T1000 (cell line): Measurements from ENCODE around the gene SHROOM4.

Experiments used
- DNase-seq: peaks from one replicate; lab custom pipeline; 2025; ENCODE audit warnings: mixed read lengths; lab: John Stamatoyannopoulos, UW

SHROOM4 gene

DNA sequence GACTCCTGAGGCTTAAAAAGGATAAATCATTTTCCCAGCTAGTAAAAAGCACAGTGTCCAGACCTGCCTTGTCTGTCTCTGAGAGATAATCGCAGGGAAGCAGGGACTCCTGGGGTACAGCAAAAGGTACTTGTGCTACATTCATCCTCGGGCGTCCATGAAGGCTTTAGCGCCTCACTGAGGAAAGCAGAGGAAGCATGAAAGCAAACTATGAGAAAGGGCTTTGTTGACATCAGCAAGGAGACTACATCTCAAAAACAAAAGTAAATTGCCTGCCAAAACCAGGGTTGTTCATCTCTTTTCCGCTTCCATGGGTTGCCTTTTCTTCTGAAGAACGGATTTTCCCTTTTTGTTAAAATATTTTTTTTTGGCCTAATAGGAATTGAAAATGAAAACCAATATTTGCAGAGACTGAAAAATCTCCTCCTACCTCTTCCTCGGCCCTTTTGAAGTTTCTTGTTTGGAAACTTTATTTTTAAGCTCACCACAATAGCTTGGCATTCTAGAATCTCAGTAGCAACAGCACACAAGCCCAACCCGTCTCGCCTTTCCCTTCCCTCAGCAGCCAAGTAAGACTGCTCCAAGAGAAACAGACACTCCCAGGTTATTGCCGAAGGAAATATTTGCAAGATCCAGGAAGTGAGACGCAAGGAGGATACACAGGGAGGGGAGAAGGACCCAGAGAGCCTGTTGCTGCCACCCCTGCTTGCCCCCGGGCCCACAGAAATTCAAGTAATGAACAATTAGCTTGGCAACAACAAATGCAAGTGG is 195.0 kb downstream of the SHROOM4 start:
- no peak for DNase-seq

GRCh38 chrX:50617183-50617582 is 196.8 kb downstream of the SHROOM4 start:
- no peak for DNase-seq

DNA sequence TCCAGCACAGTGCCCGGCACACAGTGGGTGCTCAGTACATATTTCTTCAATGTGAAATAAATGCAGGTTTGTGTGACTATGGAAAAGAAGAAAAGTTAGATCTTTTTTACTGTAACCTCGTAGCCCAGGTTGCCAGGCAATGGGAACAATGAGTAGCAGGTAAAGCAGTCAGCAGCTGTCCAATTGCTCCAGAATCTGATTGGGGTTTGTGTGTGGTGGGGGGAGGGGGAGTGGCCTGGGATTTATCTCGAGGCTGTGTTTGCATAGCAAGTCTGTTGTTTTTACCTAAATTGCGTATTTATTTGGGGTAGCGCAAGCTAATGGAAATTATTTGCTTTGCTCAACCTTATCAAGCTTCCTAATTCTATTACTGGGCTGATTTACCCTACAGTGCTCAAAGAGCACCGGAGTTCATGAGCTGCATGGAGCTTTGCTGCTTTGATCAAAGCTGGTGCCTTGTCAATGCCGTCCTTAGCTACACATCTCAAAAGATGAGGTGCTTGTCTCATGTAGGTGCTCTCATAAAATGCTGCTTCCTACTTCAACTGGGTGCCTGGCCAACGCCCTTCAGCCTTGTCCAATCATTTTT is 198.3 kb downstream of the SHROOM4 start:
- DNase-seq = no peak

DNA sequence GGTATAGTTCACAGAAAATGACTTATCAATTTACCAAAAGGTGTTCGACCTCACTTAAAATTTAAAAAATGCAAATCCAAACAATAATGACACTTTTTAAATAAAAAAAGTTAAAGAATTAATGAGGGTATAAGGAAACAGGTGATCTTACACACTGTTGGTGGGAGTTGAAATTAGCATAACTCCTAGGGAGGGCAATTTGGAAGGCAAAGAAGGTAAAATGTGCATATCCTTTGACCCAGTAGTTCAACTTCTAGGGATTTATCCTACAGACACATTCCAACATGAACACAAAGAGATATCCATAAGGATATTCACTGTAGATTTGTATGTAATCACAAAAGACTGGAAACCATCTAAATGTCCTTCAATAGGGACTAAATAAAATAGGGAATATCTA is 199.5 kb downstream of the SHROOM4 start:
- DNase-seq = no peak

- no peak for DNase-seq
Observed at GRCh38 chrX:50613846-50614245, 200.1 kb downstream of the SHROOM4 start.

DNA sequence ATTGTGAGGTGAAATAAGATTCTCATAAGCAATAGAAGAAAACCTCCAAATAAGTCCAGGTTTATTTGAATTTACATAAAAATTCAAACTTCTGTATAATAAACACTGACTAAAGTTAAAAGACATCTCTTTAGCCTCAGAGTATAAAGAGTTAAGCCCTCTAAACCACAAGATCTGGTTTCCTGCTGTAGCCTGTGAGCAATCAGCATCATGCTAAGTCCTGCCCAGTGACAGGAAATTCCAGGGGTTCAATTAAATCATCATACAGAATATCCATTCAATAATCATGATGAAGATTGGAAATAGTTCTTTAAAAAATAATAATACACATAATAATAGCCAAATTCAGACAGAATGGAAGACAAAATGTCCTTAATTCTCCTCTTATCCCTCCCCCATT is 204.2 kb downstream of the SHROOM4 start:
- DNase-seq = no peak

GRCh38 chrX:50606300-50606950 is 207.6 kb downstream of the SHROOM4 start:
- DNase-seq = no peak

DNA sequence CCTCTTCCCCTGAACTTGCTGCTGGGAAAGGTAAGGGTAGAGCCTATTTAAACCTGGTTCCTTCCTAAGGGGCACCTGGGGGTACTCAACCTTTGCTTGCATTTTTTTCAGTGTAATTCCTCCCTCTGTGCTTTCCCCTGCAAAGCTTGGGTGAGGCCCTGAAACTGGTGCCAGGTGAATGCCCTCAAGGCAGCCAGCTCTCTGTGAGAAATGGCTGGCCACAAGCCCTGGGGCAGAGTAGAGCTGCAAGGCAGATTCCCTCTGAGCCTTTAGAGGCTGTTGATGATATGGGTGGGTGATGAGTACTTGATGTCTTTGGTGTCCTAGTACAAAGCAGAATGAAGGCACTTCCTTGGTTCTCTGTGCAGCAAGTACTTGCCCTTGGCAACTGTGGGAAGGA is 217.9 kb downstream of the SHROOM4 start:
- no peak for DNase-seq

- DNase-seq = no peak
Observed at GRCh38 chrX:50594788-50595187, 219.2 kb downstream of the SHROOM4 start.

DNA sequence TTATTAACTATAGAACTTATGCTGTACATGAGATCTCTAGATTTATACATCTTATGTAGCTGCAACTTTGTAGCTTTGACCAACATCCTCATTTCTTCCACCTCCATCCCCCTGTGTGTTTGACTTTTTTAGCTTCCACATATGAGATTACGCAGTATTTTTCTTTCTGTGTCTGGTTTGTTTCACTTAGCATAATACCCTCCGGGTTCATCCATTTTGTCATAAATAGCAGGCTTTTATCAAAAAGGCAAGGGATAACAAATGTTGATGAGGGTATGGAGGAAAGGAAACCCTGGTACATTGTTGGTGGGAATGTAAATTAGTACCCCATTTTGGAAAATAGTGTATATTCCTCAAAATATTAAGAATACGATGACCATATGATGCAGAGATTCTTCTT is 227.0 kb downstream of the SHROOM4 start:
- DNase-seq = no peak

GRCh38 chrX:50586407-50586806 is 227.6 kb downstream of the SHROOM4 start:
- DNase-seq = no peak

- DNase-seq = no peak
Observed at GRCh38 chrX:50581405-50581804, 232.6 kb downstream of the SHROOM4 start.

- no peak for DNase-seq
Observed at GRCh38 chrX:50579955-50580354, 234.0 kb downstream of the SHROOM4 start.

DNA sequence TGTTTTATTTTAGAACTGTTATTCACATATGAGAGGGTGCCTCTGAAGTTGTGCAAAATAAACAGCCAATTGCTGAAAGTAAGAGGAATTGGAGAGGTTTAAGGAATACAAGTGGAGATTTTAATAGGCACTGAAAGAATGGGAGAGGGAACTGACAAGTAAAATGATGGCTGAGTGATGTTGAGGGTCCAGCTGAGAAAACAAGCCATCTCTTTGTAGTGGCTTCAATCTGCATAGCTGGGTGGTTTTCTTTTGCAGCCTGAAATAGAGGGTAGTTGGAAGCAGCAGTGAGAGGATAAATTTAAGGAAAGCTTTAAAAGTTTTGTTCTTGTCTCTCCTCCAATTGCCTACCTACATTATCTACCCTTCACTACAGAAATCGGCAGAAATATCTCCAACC is 236.7 kb downstream of the SHROOM4 start:
- no peak for DNase-seq

DNA sequence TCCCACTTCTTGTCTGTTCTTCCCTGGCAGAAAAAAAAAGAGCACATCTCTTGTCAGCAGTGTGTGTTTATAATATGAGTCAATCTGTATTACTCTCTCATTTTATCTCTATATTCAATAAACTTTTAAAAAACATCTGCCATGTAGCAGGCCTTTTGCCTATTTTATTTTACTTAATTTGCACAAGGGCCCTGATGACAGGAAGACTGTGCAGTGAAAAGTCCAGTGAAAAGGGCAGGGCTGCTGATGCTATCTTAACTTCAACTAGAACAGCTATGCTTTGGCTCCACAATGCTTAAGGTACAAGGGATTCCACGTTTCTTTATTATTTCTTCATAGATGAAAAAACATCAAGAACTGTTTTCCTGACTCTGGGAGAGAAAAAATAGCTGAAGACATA is 246.4 kb downstream of the SHROOM4 start:
- DNase-seq = no peak

DNA sequence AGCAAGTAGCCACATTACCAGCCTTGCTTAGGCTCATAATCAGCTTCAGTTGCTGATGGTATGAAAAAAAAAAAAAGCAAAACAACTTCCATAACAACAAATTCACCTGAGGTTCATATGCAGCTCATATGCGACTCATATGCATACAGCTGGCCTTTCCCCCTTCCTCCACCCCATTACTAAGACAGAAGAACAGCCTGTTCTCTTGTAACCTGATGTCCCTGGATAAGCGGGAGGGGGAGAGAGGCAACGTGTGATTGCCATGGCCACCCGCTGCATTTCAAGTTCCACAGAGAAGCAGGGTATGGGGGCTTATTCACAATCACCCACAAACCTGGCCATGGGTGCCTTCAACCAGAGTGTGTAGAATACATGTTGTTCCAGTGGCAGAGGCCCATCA is 248.3 kb downstream of the SHROOM4 start:
- DNase-seq = no peak
